ENCODE results near the gene ARHGAP35. TPM values are rescaled to one million over a fixed set of nuclear protein-coding genes. Genes with fewer than 3 reads are reported as not detected.

Gene ARHGAP35
- total RNA-seq, 4 donors from 2014 or later = 49.7 to 94.5 (median 77.7) TPM

GRCh38 chr19:46856062-46857022, 4.5 kb upstream of the ARHGAP35 start:
- Histone ChIP-seq H3K4me1 (peaks cover 22 to 33% (median 27%) of the 10 kb centered on the region in 4 donors), H3K4me3 (peak overlapping the region; percentile 40 to 49 (median 46)), H3K9me3 (no peaks in the 10 kb centered on the region), H3K27me3 (no peaks in the 10 kb centered on the region), H3K27ac (replicated peaks in 1 of 4) (peak overlapping the region; percentile 76 to 83 (median 78)), H3K36me3 (no peaks in the 10 kb centered on the region)
- peak; percentile 99 for DNase-seq (ENCODE audit: extremely low spot score)
- intact Hi-C loops (cut with DNase I) = loop anchor here (2.0 kb wide), 1 partner anchor 134 kb away; no protein-coding TSS in a partner anchor
- WGBS = 4% methylated on average over 40 of the region's 41 CpGs
- TF ChIP-seq POLR2A (IDR thresholded peaks at IDR 0.05; ENCODE audit: low read depth) = no peak
- TF ChIP-seq POLR2AphosphoS5 (IDR thresholded peaks at IDR 0.05) = peak; percentile 64 to 66
- TF ChIP-seq EP300 (IDR thresholded peaks at IDR 0.05) = no peak
- peak; percentile 80 to 96 (median 82) for TF ChIP-seq CTCF (IDR thresholded peaks at IDR 0.05)

- peak overlapping the region; percentile 99 to 100 (median 100) for H3K27ac ChIP-seq (replicated peaks in 1 of 4)
- no peaks in the 10 kb centered on the region for H3K9me3 ChIP-seq
- no peak for DNase-seq (ENCODE audit: extremely low spot score)
- H3K36me3 ChIP-seq = no peaks in the 10 kb centered on the region
- no peaks in the 10 kb centered on the region for H3K27me3 ChIP-seq
- 13% methylated on average over 18 of the region's 18 CpGs for WGBS
- TF ChIP-seq EP300 (IDR thresholded peaks at IDR 0.05) (no peak), POLR2A (IDR thresholded peaks at IDR 0.05; ENCODE audit: low read depth) (no peak), CTCF (IDR thresholded peaks at IDR 0.05) (no peak), POLR2AphosphoS5 (IDR thresholded peaks at IDR 0.05) (no peak)
- peaks cover 36 to 67% (median 58%) of the 10 kb centered on the region in 4 donors for H3K4me1 ChIP-seq
- peak overlapping the region; percentile 92 to 95 (median 94) for H3K4me3 ChIP-seq
- intact Hi-C loops (cut with DNase I) = loop anchor here (5.0 kb wide), 1 partner anchor 63 kb away; no protein-coding TSS in a partner anchor
Observed at GRCh38 chr19:46859637-46860124, 1.1 kb upstream of the ARHGAP35 start.

GRCh38 chr19:46860125-46860845, 512 bp upstream of the ARHGAP35 start:
- H3K36me3 ChIP-seq = no peaks in the 10 kb centered on the region
- peak in 1 of 3 experiments; percentile 10 for TF ChIP-seq CTCF (IDR thresholded peaks at IDR 0.05)
- peak; percentile 49 to 85 for TF ChIP-seq POLR2AphosphoS5 (IDR thresholded peaks at IDR 0.05)
- peak; percentile 48 for TF ChIP-seq POLR2A (IDR thresholded peaks at IDR 0.05; ENCODE audit: low read depth)
- no peak for TF ChIP-seq EP300 (IDR thresholded peaks at IDR 0.05)
- DNase-seq (ENCODE audit: extremely low spot score) = peak; percentile 99
- no peaks in the 10 kb centered on the region for H3K9me3 ChIP-seq
- H3K4me1 ChIP-seq = peaks cover 38 to 70% (median 64%) of the 10 kb centered on the region in 4 donors
- H3K27ac ChIP-seq (replicated peaks in 1 of 4) = peak overlapping the region; percentile 99 to 100 (median 100)
- H3K4me3 ChIP-seq = peak overlapping the region; percentile 92 to 95 (median 94)
- WGBS = 1% methylated on average over 32 of the region's 89 CpGs
- H3K27me3 ChIP-seq = no peaks in the 10 kb centered on the region
- intact Hi-C loops (cut with DNase I) = loop anchor here (5.0 kb wide), 1 partner anchor 62 kb away; no protein-coding TSS in a partner anchor

GRCh38 chr19:46861691-46862502, 1.1 kb downstream of the ARHGAP35 start:
- H3K27ac ChIP-seq (replicated peaks in 1 of 4) = peak overlapping the region; percentile 99 to 100 (median 100)
- H3K4me3 ChIP-seq = peak overlapping the region; percentile 92 to 95 (median 94)
- H3K36me3 ChIP-seq = no peaks in the 10 kb centered on the region
- H3K9me3 ChIP-seq = no peaks in the 10 kb centered on the region
- WGBS = under 1% methylated on average over 19 of the region's 19 CpGs
- H3K27me3 ChIP-seq = no peaks in the 10 kb centered on the region
- no peak for TF ChIP-seq POLR2AphosphoS5 (IDR thresholded peaks at IDR 0.05)
- no peak for TF ChIP-seq POLR2A (IDR thresholded peaks at IDR 0.05; ENCODE audit: low read depth)
- TF ChIP-seq EP300 (IDR thresholded peaks at IDR 0.05) = no peak
- no peak for TF ChIP-seq CTCF (IDR thresholded peaks at IDR 0.05)
- H3K4me1 ChIP-seq = peaks cover 43 to 72% (median 67%) of the 10 kb centered on the region in 4 donors
- intact Hi-C loops (cut with DNase I) = loop anchor here (5.0 kb wide), 1 partner anchor 60 kb away; no protein-coding TSS in a partner anchor
- DNase-seq (ENCODE audit: extremely low spot score) = no peak

Data from esophagus muscularis mucosa (tissue), 4 donors.